ENCODE data around the gene PLXNA4.

DNA sequence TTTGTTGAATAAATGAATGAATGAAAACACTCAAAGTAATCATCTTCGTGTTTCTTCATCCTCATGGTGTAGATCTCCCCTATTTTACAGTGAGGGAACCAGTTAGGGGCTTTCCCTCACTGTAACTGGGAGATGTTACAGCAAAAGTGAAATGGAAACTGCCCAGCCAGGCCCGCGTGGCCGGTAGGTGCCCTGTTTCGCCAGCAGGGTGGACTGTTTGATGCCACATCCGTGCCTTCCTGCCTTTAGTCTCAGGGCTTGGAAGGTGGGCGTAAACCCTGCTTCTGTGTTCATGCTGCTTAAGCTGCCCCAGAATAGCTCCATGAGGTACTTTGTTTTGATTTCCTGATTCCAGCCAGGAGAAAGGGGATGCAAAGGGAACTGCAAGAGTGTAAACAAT is 268.8 kb downstream of the PLXNA4 start:
- TF ChIP-seq, protein P1, sequence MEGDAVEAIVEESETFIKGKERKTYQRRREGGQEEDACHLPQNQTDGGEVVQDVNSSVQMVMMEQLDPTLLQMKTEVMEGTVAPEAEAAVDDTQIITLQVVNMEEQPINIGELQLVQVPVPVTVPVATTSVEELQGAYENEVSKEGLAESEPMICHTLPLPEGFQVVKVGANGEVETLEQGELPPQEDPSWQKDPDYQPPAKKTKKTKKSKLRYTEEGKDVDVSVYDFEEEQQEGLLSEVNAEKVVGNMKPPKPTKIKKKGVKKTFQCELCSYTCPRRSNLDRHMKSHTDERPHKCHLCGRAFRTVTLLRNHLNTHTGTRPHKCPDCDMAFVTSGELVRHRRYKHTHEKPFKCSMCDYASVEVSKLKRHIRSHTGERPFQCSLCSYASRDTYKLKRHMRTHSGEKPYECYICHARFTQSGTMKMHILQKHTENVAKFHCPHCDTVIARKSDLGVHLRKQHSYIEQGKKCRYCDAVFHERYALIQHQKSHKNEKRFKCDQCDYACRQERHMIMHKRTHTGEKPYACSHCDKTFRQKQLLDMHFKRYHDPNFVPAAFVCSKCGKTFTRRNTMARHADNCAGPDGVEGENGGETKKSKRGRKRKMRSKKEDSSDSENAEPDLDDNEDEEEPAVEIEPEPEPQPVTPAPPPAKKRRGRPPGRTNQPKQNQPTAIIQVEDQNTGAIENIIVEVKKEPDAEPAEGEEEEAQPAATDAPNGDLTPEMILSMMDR (IDR thresholded peaks at IDR 0.05) = no peak
- TF ChIP-seq, protein P2, sequence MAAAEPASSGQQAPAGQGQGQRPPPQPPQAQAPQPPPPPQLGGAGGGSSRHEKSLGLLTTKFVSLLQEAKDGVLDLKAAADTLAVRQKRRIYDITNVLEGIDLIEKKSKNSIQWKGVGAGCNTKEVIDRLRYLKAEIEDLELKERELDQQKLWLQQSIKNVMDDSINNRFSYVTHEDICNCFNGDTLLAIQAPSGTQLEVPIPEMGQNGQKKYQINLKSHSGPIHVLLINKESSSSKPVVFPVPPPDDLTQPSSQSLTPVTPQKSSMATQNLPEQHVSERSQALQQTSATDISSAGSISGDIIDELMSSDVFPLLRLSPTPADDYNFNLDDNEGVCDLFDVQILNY (CRISPR knock-in tag; IDR thresholded peaks at IDR 0.05) = no peak
- TF ChIP-seq SP1 (CRISPR knock-in tag; conservative IDR thresholded peaks at IDR 0.05) = no peak

Data from WTC11 (cell line).